Osteocyte (in vitro differentiated cells): ENCODE results near the gene CPA3. TPM values are rescaled to one million over a fixed set of nuclear protein-coding genes. Genes with fewer than 3 reads are reported as not detected.

Source experiments
- DNase-seq: peaks from one replicate; pipeline ENCODE4 v3.0.0; 2021; ENCODE audit warnings: mixed read lengths; ENCODE audit not compliant: unreplicated experiment; ENCODE audit errors: extremely low spot score
- H3K27ac Mint-ChIP-seq: one replicate; pipeline ENCODE4 v1.8.0; 2021; ENCODE audit warnings: mild to moderate bottlenecking, mixed read lengths; ENCODE audit not compliant: unreplicated experiment
- H3K27me3 Mint-ChIP-seq: one replicate; pipeline ENCODE4 v1.8.0; 2021; ENCODE audit warnings: mixed read lengths; ENCODE audit not compliant: unreplicated experiment
- H3K36me3 Mint-ChIP-seq: one replicate; pipeline ENCODE4 v1.8.0; 2021; ENCODE audit warnings: mixed read lengths; ENCODE audit not compliant: unreplicated experiment
- H3K4me1 Mint-ChIP-seq: one replicate; pipeline ENCODE4 v1.8.0; 2021; ENCODE audit warnings: mixed read lengths; ENCODE audit not compliant: unreplicated experiment
- H3K4me3 Mint-ChIP-seq: one replicate; pipeline ENCODE4 v1.8.0; 2021; ENCODE audit warnings: mild to moderate bottlenecking, moderate library complexity, mixed read lengths; ENCODE audit not compliant: unreplicated experiment
- H3K9me3 Mint-ChIP-seq: one replicate; pipeline ENCODE4 v1.8.0; 2021; ENCODE audit warnings: mixed read lengths; ENCODE audit not compliant: unreplicated experiment
- CTCF ChIP-seq: fragments of 200-600 bp; sonication (generic); IDR thresholded peaks from 2 replicates; pipeline ENCODE4 v1.5.0; 2021; ENCODE audit warnings: antibody characterized with exemption, mild to moderate bottlenecking, moderate library complexity
- total RNA-seq: library from RNA; stranded (reverse); gene quantifications from 2 replicates; pipeline ENCODE4 v1.2.1, GENCODE V29; 2021

The CPA3 gene
- total RNA-seq, 1 donor from 2014 or later = not detected

- H3K27ac Mint-ChIP-seq = no peak overlapping the region
- peaks cover 4% of the 10 kb centered on the region for H3K27me3 Mint-ChIP-seq
- no peak overlapping the region for H3K4me3 Mint-ChIP-seq
- no peaks in the 10 kb centered on the region for H3K36me3 Mint-ChIP-seq
- DNase-seq = no peak
- peak; percentile 23 for TF ChIP-seq CTCF
- no peaks in the 10 kb centered on the region for H3K9me3 Mint-ChIP-seq
- peaks cover 15% of the 10 kb centered on the region for H3K4me1 Mint-ChIP-seq
Measured at GRCh38 chr3:148880681-148881080, 15.6 kb downstream of the CPA3 start.

DNA sequence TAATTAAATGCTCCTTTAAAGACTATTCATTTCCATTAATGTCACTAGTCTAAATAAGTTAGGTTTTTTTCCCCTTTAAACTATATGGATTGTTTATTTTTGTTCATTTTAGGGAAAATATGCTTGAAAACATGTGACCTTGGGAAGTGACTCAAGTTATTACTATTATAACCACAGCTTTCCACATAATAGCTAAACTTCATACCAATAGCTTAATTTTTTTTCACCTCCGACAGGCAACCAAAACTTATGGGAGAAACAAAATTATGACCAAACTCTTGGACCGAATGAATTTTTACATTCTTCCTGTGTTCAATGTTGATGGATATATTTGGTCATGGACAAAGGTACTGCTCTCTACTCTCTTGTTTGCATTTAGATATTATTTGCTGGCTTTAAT lies 16.2 kb downstream of the CPA3 start:
- H3K4me1 Mint-ChIP-seq = peaks cover 15% of the 10 kb centered on the region

GRCh38 chr3:148882288-148882687 lies 17.2 kb downstream of the CPA3 start:
- H3K36me3 Mint-ChIP-seq = no peaks in the 10 kb centered on the region
- H3K27ac Mint-ChIP-seq = no peak overlapping the region
- no peak for TF ChIP-seq CTCF
- H3K27me3 Mint-ChIP-seq = peaks cover 4% of the 10 kb centered on the region
- no peak for DNase-seq
- peaks cover 15% of the 10 kb centered on the region for H3K4me1 Mint-ChIP-seq
- H3K9me3 Mint-ChIP-seq = no peaks in the 10 kb centered on the region
- H3K4me3 Mint-ChIP-seq = no peak overlapping the region

More for the DNA sequence above, 16.2 kb downstream of the CPA3 start:
- H3K9me3 Mint-ChIP-seq = no peaks in the 10 kb centered on the region
- no peak for TF ChIP-seq CTCF
- no peak for DNase-seq
- peaks cover 4% of the 10 kb centered on the region for H3K27me3 Mint-ChIP-seq
- no peak overlapping the region for H3K4me3 Mint-ChIP-seq
- no peaks in the 10 kb centered on the region for H3K36me3 Mint-ChIP-seq
- no peak overlapping the region for H3K27ac Mint-ChIP-seq

DNA sequence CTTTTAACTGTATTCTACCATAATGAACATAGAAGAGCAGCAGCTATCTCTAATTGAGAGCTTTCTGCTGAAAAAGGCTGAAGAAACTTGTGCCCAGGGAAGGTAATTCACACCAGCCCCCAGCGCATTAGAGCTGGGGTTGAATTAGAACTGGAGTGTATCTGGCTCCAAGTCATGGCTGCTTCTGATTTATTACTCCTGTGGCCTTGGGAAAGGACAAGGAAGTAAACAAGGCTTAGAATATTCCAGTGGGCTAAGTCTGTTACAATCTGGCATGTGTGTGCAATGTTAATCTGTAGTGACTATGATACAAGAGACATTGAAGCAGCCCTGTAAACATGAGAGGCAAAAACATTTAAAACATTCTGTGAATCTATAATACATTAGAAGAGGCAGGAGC lies 18.1 kb downstream of the CPA3 start:
- no peaks in the 10 kb centered on the region for H3K9me3 Mint-ChIP-seq
- no peak overlapping the region for H3K4me3 Mint-ChIP-seq
- TF ChIP-seq CTCF = no peak
- peaks cover 15% of the 10 kb centered on the region for H3K4me1 Mint-ChIP-seq
- no peaks in the 10 kb centered on the region for H3K36me3 Mint-ChIP-seq
- H3K27me3 Mint-ChIP-seq = peaks cover 13% of the 10 kb centered on the region
- DNase-seq = no peak
- H3K27ac Mint-ChIP-seq = no peak overlapping the region

DNA sequence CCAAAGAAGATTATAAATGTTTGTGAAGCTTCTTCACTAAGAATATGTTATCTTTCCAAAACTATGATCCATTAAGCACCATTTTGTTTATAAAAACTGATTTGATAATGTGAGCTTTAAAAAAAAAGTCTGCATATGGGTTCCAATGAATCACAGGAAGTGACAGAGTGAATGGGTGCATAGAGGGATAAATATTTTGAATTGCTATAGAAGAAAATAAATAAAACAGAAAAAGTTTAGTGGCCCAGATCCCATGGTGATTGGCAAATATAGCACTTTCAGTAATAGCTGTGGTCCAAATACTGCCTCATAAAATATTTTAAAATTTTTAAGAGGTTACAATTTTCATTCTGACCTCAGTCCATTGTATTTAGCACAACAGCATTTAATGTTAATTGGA lies 19.2 kb downstream of the CPA3 start:
- Mint-ChIP-seq H3K27ac (no peak overlapping the region), H3K36me3 (no peaks in the 10 kb centered on the region), H3K4me3 (no peak overlapping the region), H3K9me3 (no peaks in the 10 kb centered on the region), H3K4me1 (peaks cover 14% of the 10 kb centered on the region), H3K27me3 (peaks cover 19% of the 10 kb centered on the region)
- no peak for DNase-seq
- no peak for TF ChIP-seq CTCF
